GM23338 (cell line): Measurements from ENCODE around the gene EIF2B5. TPM values are rescaled to one million over a fixed set of nuclear protein-coding genes. Genes with fewer than 3 reads are reported as not detected.
"Not testable (repeated sequence)": the region's sequence is repeated elsewhere in the genome, so short reads cannot be mapped to it uniquely, and the experiment has no call there.

ENCODE experiments used
- ATAC-seq: fragments of 200-7000 bp; cut with Tn5 transposase; 3 replicates; pipeline ENCODE4 v1.9.1; 2020
- DNase-seq: peaks from one replicate; pipeline ENCODE4 v3.0.0-alpha.2; 2015; ENCODE audit warnings: low spot score
- H2AFZ ChIP-seq: fragments of 200-600 bp; sonication (generic); 2 replicates; pipeline ENCODE4 v1.8.0; 2016; ENCODE audit warnings: antibody characterized with exemption, mild to moderate bottlenecking, moderate library complexity
- H3F3A ChIP-seq: fragments of 200-600 bp; sonication (generic); replicated peaks from 2 replicates; pipeline ENCODE4 v1.8.0; 2017; ENCODE audit warnings: antibody characterized with exemption, mixed run types, low read depth
- H3K27ac ChIP-seq: fragments of 200-600 bp; sonication (generic); 2 replicates; pipeline ENCODE4 v1.6.1; 2016; ENCODE audit warnings: low read depth
- H3K27me3 ChIP-seq: fragments of 200-600 bp; sonication (generic); 2 replicates; pipeline ENCODE4 v1.8.0; 2016; ENCODE audit warnings: mild to moderate bottlenecking, mixed run types, moderate library complexity; ENCODE audit not compliant: insufficient read depth
- H3K36me3 ChIP-seq: fragments of 200-600 bp; sonication (generic); 2 replicates; pipeline ENCODE4 v1.8.0; 2016; ENCODE audit warnings: mild to moderate bottlenecking; ENCODE audit not compliant: insufficient read depth
- H3K4me1 ChIP-seq: fragments of 200-600 bp; sonication (generic); 2 replicates; pipeline ENCODE4 v1.8.0; 2016; ENCODE audit warnings: mild to moderate bottlenecking, moderate library complexity; ENCODE audit not compliant: insufficient read depth
- H3K4me2 ChIP-seq: fragments of 200-600 bp; sonication (generic); 2 replicates; pipeline ENCODE4 v1.7.1; 2017; ENCODE audit warnings: mixed run types
- H3K4me3 ChIP-seq: fragments of 200-600 bp; sonication (generic); 2 replicates; pipeline ENCODE4 v1.6.1; 2016; ENCODE audit warnings: mixed run types
- H3K79me2 ChIP-seq: fragments of 200-600 bp; sonication (generic); replicated peaks from 2 replicates; pipeline ENCODE4 v1.8.0; 2017; ENCODE audit warnings: mild to moderate bottlenecking; ENCODE audit not compliant: insufficient read depth
- H3K9me2 ChIP-seq: fragments of 200-600 bp; sonication (generic); 2 replicates; pipeline ENCODE4 v1.8.0; 2017; ENCODE audit not compliant: insufficient read depth
- H4K20me1 ChIP-seq: fragments of 200-600 bp; sonication (generic); replicated peaks from 2 replicates; pipeline ENCODE4 v1.8.0; 2017; ENCODE audit warnings: mild to moderate bottlenecking; ENCODE audit not compliant: insufficient read depth
- H3K27ac Mint-ChIP-seq: 2 replicates; pipeline ENCODE4 v1.8.0; 2020; ENCODE audit warnings: inconsistent platforms, mild to moderate bottlenecking, moderate library complexity, mixed read lengths
- H3K27me3 Mint-ChIP-seq: 3 replicates; pipeline ENCODE4 v1.8.0; 2022; ENCODE audit warnings: low read depth, mild to moderate bottlenecking, moderate library complexity, mixed read lengths, inconsistent platforms; ENCODE audit not compliant: insufficient read depth, poor library complexity
- H3K36me3 Mint-ChIP-seq: 3 replicates; pipeline ENCODE4 v1.8.0; 2021; ENCODE audit warnings: low read depth, mild to moderate bottlenecking, inconsistent platforms, moderate library complexity, mixed read lengths
- H3K4me1 Mint-ChIP-seq: 3 replicates; pipeline ENCODE4 v1.8.0; 2020; ENCODE audit warnings: mild to moderate bottlenecking, inconsistent platforms, mixed read lengths
- H3K4me3 Mint-ChIP-seq: 3 replicates; pipeline ENCODE4 v1.8.0; 2021; ENCODE audit warnings: moderate library complexity, mild to moderate bottlenecking, inconsistent platforms, mixed read lengths
- H3K9me3 Mint-ChIP-seq: 3 replicates; pipeline ENCODE4 v1.8.0; 2020; ENCODE audit warnings: moderate library complexity, mild to moderate bottlenecking, inconsistent platforms, mixed read lengths
- EZH2 ChIP-seq: fragments of 200-600 bp; sonication (generic); IDR thresholded peaks from one replicate; pipeline ENCODE4 v1.8.0; 2017; ENCODE audit warnings: antibody characterized with exemption, mild to moderate bottlenecking, low read depth; ENCODE audit not compliant: unreplicated experiment
- EZH2phosphoT487 ChIP-seq: fragments of 200-600 bp; sonication (generic); IDR thresholded peaks from one replicate; pipeline ENCODE4 v1.8.1; 2018; ENCODE audit warnings: antibody characterized with exemption; ENCODE audit not compliant: unreplicated experiment
- JUNB ChIP-seq: IDR thresholded peaks from one replicate; pipeline ENCODE4 v1.6.1; 2016; ENCODE audit warnings: antibody characterized with exemption; ENCODE audit not compliant: unreplicated experiment
- POLR2AphosphoS5 ChIP-seq: IDR thresholded peaks from 2 replicates; pipeline ENCODE4 v1.6.1; 2016; ENCODE audit warnings: antibody characterized with exemption, low read depth
- ZNF114 ChIP-seq: fragments of 250-450 bp; sonication (Bioruptor Pico); IDR thresholded peaks from 2 replicates; pipeline ENCODE4 v1.5.0; 2020; ENCODE audit warnings: mild to moderate bottlenecking, moderate library complexity
- polyA plus RNA-seq: library from polyadenylated mRNA; unstranded; fragments of >200 nt; fragmentation: Nextera tagmentation; extraction: Ambion mirVana; gene quantifications from 2 replicates; pipeline ENCODE4 v1.2.1, GENCODE V29; 2016
- total RNA-seq: library from RNA; depleted of rRNA; stranded (reverse); fragments of >200 nt; shearing (Covaris generic); gene quantifications from 2 replicates; pipeline ENCODE4 v1.2.3, GENCODE V29; 2014
- TF ChIP-seq, protein P1 (sequence below): IDR thresholded peaks from one replicate; pipeline ENCODE4 v1.6.1; 2018; ENCODE audit warnings: antibody characterized with exemption; ENCODE audit not compliant: unreplicated experiment
- TF ChIP-seq, protein P2 (sequence below), 2 experiments: fragments of 200-600 bp in 1 of 2; sonication (generic) in 1 of 2; conservative IDR thresholded peaks; 2 replicates each; pipeline versions ENCODE4 v1.5.1 to v1.6.1; 2016 to 2017; ENCODE audit warnings: antibody characterized with exemption in 2 of 2, low read depth in 2 of 2, mild to moderate bottlenecking in 2 of 2, moderate library complexity in 1 of 2

EIF2B5 gene
- total and polyA plus RNA-seq, 2 experiments from 2014 or later = 26.4 to 43.3 TPM

DNA sequence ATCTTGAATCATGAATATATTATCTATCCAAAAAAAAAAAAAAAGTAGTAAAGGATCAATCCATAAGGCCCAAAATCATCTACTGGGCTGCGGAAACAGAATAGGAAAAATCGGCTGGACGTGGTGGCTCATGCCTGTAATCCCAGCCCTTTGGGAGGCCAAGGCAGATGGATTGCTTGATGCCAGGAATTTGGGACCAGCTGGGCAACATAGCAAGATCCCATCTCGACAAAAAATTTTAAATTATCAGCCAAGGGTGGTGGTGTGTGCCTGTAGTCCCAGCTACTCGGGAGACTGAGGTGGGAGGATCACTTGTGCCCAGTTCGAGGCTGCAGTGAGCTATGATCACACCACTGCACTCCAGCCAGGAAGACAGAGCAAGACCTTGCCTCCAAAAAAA, 14.0 kb downstream of the EIF2B5 start (continued):
- TF ChIP-seq, protein P1, sequence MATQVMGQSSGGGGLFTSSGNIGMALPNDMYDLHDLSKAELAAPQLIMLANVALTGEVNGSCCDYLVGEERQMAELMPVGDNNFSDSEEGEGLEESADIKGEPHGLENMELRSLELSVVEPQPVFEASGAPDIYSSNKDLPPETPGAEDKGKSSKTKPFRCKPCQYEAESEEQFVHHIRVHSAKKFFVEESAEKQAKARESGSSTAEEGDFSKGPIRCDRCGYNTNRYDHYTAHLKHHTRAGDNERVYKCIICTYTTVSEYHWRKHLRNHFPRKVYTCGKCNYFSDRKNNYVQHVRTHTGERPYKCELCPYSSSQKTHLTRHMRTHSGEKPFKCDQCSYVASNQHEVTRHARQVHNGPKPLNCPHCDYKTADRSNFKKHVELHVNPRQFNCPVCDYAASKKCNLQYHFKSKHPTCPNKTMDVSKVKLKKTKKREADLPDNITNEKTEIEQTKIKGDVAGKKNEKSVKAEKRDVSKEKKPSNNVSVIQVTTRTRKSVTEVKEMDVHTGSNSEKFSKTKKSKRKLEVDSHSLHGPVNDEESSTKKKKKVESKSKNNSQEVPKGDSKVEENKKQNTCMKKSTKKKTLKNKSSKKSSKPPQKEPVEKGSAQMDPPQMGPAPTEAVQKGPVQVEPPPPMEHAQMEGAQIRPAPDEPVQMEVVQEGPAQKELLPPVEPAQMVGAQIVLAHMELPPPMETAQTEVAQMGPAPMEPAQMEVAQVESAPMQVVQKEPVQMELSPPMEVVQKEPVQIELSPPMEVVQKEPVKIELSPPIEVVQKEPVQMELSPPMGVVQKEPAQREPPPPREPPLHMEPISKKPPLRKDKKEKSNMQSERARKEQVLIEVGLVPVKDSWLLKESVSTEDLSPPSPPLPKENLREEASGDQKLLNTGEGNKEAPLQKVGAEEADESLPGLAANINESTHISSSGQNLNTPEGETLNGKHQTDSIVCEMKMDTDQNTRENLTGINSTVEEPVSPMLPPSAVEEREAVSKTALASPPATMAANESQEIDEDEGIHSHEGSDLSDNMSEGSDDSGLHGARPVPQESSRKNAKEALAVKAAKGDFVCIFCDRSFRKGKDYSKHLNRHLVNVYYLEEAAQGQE = no peak
- TF ChIP-seq JUNB = no peak

DNA sequence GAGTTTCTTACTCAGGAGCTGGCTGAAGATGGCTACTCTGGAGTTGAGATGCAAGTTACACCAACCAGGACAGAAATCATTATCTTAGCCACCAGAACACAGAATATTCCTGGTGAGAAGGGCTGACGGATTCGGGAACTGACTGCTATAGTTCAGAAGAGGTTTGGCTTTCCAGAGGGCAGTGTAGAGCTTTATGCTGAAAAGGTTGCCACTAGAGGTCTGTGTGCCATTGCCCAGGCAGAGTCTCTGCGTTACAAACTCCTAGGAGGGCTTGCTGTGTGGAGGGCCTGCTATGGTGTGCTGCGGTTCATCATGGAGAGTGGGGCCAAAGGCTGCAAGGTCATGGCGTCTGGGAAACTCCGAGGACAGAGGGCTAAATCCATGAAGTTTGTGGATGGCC, 14.6 kb downstream of the EIF2B5 start:
- H3K9me3 Mint-ChIP-seq, H3K27me3 ChIP-seq, H3K27me3 Mint-ChIP-seq, H3K36me3 ChIP-seq, H3K9me2 ChIP-seq, H3K4me1 ChIP-seq, H3K36me3 Mint-ChIP-seq, H2AFZ ChIP-seq, H3F3A ChIP-seq, H3K4me3 ChIP-seq, H3K4me2 ChIP-seq, H3K27ac ChIP-seq, H3K4me3 Mint-ChIP-seq, H4K20me1 ChIP-seq, H3K79me2 ChIP-seq: not testable (repeated sequence)
- DNase-seq (peak; percentile 53), ATAC-seq (peak; percentile 81)
- Mint-ChIP-seq H3K27ac (0 out of 2 replicates have a peak overlapping the region, but pooled peaks have one; percentile 70), H3K4me1 (peaks cover 11% of the 10 kb centered on the region; the same call in 2 of the 3 replicates)
- TF ChIP-seq, protein P2, sequence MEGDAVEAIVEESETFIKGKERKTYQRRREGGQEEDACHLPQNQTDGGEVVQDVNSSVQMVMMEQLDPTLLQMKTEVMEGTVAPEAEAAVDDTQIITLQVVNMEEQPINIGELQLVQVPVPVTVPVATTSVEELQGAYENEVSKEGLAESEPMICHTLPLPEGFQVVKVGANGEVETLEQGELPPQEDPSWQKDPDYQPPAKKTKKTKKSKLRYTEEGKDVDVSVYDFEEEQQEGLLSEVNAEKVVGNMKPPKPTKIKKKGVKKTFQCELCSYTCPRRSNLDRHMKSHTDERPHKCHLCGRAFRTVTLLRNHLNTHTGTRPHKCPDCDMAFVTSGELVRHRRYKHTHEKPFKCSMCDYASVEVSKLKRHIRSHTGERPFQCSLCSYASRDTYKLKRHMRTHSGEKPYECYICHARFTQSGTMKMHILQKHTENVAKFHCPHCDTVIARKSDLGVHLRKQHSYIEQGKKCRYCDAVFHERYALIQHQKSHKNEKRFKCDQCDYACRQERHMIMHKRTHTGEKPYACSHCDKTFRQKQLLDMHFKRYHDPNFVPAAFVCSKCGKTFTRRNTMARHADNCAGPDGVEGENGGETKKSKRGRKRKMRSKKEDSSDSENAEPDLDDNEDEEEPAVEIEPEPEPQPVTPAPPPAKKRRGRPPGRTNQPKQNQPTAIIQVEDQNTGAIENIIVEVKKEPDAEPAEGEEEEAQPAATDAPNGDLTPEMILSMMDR (conservative IDR thresholded peaks at IDR 0.05; ENCODE audit: low read depth in 2 of 2) = peak; percentile 26 to 52; a peak in 2 of 4 replicates

DNA sequence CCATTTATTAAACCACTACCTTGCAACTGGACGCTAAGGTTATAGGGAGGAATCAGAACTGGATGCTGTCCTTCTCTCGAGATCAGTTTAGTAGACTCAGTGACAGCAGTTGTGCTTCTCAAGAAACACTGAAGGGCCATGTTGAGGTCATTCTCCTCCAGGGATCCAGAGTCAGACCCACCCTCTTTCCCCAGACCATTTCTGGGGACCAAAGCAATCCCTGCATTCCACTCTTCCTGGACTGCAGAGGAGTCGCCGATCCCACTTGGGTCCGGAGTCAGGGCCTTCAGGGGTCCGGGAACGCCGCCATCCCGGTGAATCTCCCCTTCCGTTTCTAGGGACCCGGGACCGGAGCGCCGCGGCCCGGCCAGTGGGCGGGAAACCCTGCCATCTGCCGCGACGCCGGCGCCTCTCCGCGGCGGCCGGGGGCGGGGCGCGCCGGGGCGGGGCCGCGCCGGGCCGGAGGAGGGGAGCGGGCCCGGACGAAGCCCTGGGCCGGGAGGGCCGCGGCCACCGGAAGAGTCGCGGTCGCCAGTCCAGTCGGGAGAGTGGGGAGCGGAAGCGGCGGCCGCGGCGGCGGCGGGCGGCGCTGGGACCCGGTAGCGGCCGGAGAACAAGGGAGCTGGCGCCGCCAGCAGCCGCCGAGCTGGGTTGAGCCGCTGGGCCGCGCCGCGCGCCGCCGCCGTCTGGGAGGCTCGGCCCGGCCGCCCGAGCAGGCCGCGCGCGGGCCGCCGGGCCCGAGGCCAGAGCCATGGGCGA, 19.9 kb downstream of the EIF2B5 start, which contains the start of gene DVL3:
Gene DVL3 (plus strand): TSS at position 493 of the 759 bp plus-strand sequence. CDS start 259 bp downstream, at position 752.
- peaks cover 4% of the 10 kb centered on the region for H3K36me3 Mint-ChIP-seq
- H3K27me3 ChIP-seq = no peaks in the 10 kb centered on the region
- H3K4me3 ChIP-seq = peak within 1 kb of the TSS; percentile 95
- peak within 1 kb of the TSS; percentile 97 for H3K27ac Mint-ChIP-seq
- peaks cover 18% of the 10 kb centered on the region for H3F3A ChIP-seq
- ATAC-seq (peak; percentile 62), DNase-seq (peak; percentile 70)
- peaks cover 42% of the 10 kb centered on the region for H3K79me2 ChIP-seq
- TF ChIP-seq ZNF114 (CRISPR knock-in tag) (no peak), EZH2 (no peak), POLR2AphosphoS5 (peak; percentile 48), EZH2phosphoT487 (no peak)
- TF ChIP-seq, protein P2 (conservative IDR thresholded peaks at IDR 0.05; ENCODE audit: low read depth in 2 of 2) = no peak
- peaks cover 10% of the 10 kb centered on the region for H3K27me3 Mint-ChIP-seq
- H3K4me2 ChIP-seq = peak within 1 kb of the TSS; percentile 98
- peak within 1 kb of the TSS; percentile 98 for H3K4me3 Mint-ChIP-seq
- peak within 1 kb of the TSS; percentile 99 for H2AFZ ChIP-seq
- no peaks in the 10 kb centered on the region for H3K9me3 Mint-ChIP-seq
- peak within 1 kb of the TSS; percentile 93 for H3K27ac ChIP-seq
- no peaks in the 10 kb centered on the region for H3K9me2 ChIP-seq
- H4K20me1 ChIP-seq = 0 out of 2 replicates have a peak, but pooled peaks cover 7% of the 10 kb centered on the region
- H3K36me3 ChIP-seq = no peaks in the 10 kb centered on the region; the same call in 1 of the 2 replicates
- H3K4me1 ChIP-seq = peaks cover 20% of the 10 kb centered on the region
- H3K4me1 Mint-ChIP-seq = peaks cover 18% of the 10 kb centered on the region; the same call in 2 of the 3 replicates
